ENCODE results near the gene ZNF622. TPM values are rescaled to one million over a fixed set of nuclear protein-coding genes. Genes with fewer than 3 reads are reported as not detected.
A peak's percentile ranks its signal among the peaks of the same experiment; 100 is the strongest.

Gene ZNF622
- total RNA-seq, 2 experiments from 2014 or later = 52.5 to 54.1 TPM

DNA sequence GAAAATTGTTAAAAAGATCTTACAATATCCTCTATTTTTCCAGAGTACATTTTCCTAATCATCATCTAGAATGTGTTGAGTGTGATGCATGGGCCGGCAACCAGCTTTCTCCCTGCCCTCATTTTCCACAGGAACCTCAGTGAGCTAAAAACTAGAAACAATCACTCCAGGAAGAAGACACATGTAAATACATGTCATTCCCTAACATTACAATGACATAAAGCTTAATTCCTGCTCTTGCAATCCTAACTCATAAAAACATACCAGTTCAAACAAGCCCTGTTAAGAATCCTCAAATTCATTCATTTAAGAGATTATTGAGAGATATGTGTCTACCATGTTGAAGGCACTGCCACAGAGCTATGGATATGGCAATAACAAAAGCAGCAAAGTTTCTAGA lies 18.5 kb upstream of the ZNF622 start:
- ATAC-seq (ENCODE audit: poor library complexity) (no peak), DNase-seq (no peak)
- no peaks in the 10 kb centered on the region for H3K36me3 ChIP-seq (ENCODE audit: insufficient read depth, low read length)
- no peak overlapping the region for H3K27ac ChIP-seq (ENCODE audit: low read depth in 1 of 2, low read length in 2 of 2)
- H3K4me3 Mint-ChIP-seq = no peak overlapping the region
- peaks cover 35% of the 10 kb centered on the region for H3K36me3 Mint-ChIP-seq (ENCODE audit: low read depth)
- peaks cover 30% of the 10 kb centered on the region for H3K4me1 Mint-ChIP-seq (ENCODE audit: low read depth)
- ChIA-PET POLR2A (no interaction called here), CTCF (interaction anchor here (0.6 to 1.6 kb wide), 2 partner anchors 15 to 183 kb away, joined by 3 to 4 read pairs; no protein-coding TSS in a partner anchor)
- H3K27me3 ChIP-seq (ENCODE audit: control insufficient read depth in 1 of 2, insufficient read depth in 2 of 2, low read length in 2 of 2) = no peaks in the 10 kb centered on the region
- H3K4me3 ChIP-seq (ENCODE audit: low read length) = no peak overlapping the region
- H3K27ac Mint-ChIP-seq = peak overlapping the region; percentile 45
- H3K4me1 ChIP-seq (ENCODE audit: insufficient read depth, low read length) = no peaks in the 10 kb centered on the region
- no peaks in the 10 kb centered on the region for H3K9me3 Mint-ChIP-seq
- TF ChIP-seq, protein P1, sequence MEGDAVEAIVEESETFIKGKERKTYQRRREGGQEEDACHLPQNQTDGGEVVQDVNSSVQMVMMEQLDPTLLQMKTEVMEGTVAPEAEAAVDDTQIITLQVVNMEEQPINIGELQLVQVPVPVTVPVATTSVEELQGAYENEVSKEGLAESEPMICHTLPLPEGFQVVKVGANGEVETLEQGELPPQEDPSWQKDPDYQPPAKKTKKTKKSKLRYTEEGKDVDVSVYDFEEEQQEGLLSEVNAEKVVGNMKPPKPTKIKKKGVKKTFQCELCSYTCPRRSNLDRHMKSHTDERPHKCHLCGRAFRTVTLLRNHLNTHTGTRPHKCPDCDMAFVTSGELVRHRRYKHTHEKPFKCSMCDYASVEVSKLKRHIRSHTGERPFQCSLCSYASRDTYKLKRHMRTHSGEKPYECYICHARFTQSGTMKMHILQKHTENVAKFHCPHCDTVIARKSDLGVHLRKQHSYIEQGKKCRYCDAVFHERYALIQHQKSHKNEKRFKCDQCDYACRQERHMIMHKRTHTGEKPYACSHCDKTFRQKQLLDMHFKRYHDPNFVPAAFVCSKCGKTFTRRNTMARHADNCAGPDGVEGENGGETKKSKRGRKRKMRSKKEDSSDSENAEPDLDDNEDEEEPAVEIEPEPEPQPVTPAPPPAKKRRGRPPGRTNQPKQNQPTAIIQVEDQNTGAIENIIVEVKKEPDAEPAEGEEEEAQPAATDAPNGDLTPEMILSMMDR (IDR thresholded peaks at IDR 0.05) = no peak
- no peaks in the 10 kb centered on the region for H3K27me3 Mint-ChIP-seq
- intact Hi-C loops (cut with DNase I, micrococcal nuclease) = no loop called here
- H3K9me3 ChIP-seq (ENCODE audit: control insufficient read depth in 1 of 2, insufficient read depth in 1 of 2, low read length in 2 of 2) = no peaks in the 10 kb centered on the region

DNA sequence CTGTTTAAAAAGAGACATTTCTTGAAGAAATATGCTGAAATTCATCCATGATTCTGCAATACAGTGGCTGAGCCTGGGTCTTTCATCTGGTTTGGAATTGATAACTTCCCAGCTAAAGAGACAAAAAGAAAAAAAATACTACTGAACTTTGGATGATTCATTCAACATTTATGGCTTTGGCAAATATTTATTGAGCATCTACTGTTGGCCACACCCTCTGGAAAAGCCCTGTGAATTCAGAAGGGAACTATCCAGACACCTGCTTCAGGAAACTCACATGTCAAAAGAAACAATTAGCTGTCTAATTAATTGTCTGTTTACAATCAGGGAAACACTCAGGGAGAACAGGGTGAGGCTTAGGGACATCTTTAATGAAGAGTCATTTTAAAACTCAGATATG lies 17.8 kb upstream of the ZNF622 start:
- Mint-ChIP-seq H3K9me3 (no peaks in the 10 kb centered on the region), H3K36me3 (ENCODE audit: low read depth) (peaks cover 41% of the 10 kb centered on the region), H3K4me3 (no peak overlapping the region), H3K27ac (peak overlapping the region; percentile 45), H3K27me3 (no peaks in the 10 kb centered on the region), H3K4me1 (ENCODE audit: low read depth) (peaks cover 29% of the 10 kb centered on the region)
- DNase-seq (no peak), ATAC-seq (ENCODE audit: poor library complexity) (no peak)
- intact Hi-C loops (cut with DNase I, micrococcal nuclease) = no loop called here
- H3K27ac ChIP-seq (ENCODE audit: low read depth in 1 of 2, low read length in 2 of 2) = no peak overlapping the region
- TF ChIP-seq, protein P1 (IDR thresholded peaks at IDR 0.05) = no peak
- H3K9me3 ChIP-seq (ENCODE audit: control insufficient read depth in 1 of 2, insufficient read depth in 1 of 2, low read length in 2 of 2) = no peaks in the 10 kb centered on the region
- H3K27me3 ChIP-seq (ENCODE audit: control insufficient read depth in 1 of 2, insufficient read depth in 2 of 2, low read length in 2 of 2) = no peaks in the 10 kb centered on the region
- H3K4me3 ChIP-seq (ENCODE audit: low read length) = no peak overlapping the region
- CTCF ChIA-PET = interaction anchor here (0.6 to 1.6 kb wide), 3 partner anchors 12 to 183 kb away, joined by 3 to 4 read pairs (median 3); no protein-coding TSS in a partner anchor
- POLR2A ChIA-PET = no interaction called here
- H3K36me3 ChIP-seq (ENCODE audit: insufficient read depth, low read length) = no peaks in the 10 kb centered on the region
- no peaks in the 10 kb centered on the region for H3K4me1 ChIP-seq (ENCODE audit: insufficient read depth, low read length)

DNA sequence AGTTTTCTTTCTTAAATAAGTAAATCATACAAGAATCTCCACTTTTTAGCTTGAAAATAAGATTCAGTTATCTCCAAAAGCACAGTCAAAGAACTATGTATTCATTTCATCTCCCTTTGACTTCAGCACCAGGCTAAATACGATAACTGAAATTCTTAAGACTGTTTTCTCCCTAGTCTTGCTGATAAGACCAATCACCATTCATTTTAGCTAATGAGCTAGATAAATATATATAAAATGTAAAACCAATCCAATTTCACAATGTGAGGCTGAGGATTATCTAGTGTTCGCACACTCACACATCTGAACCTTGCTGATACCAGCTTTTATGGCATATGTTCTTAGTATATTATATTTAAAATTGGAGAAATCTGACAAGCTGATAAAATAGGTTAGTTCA lies 17.3 kb upstream of the ZNF622 start:
- H3K27ac ChIP-seq (ENCODE audit: low read depth in 1 of 2, low read length in 2 of 2) = no peak overlapping the region
- H3K36me3 ChIP-seq (ENCODE audit: insufficient read depth, low read length) = no peaks in the 10 kb centered on the region
- no peak for ATAC-seq (ENCODE audit: poor library complexity)
- DNase-seq = no peak
- no peaks in the 10 kb centered on the region for H3K9me3 ChIP-seq (ENCODE audit: control insufficient read depth in 1 of 2, insufficient read depth in 1 of 2, low read length in 2 of 2)
- no peaks in the 10 kb centered on the region for H3K27me3 ChIP-seq (ENCODE audit: control insufficient read depth in 1 of 2, insufficient read depth in 2 of 2, low read length in 2 of 2)
- TF ChIP-seq, protein P1 (IDR thresholded peaks at IDR 0.05) = no peak
- Mint-ChIP-seq H3K27ac (no peak overlapping the region), H3K27me3 (no peaks in the 10 kb centered on the region), H3K4me3 (no peak overlapping the region), H3K36me3 (ENCODE audit: low read depth) (peaks cover 42% of the 10 kb centered on the region), H3K9me3 (no peaks in the 10 kb centered on the region), H3K4me1 (ENCODE audit: low read depth) (peaks cover 25% of the 10 kb centered on the region)
- POLR2A ChIA-PET = no interaction called here
- no peaks in the 10 kb centered on the region for H3K4me1 ChIP-seq (ENCODE audit: insufficient read depth, low read length)
- H3K4me3 ChIP-seq (ENCODE audit: low read length) = no peak overlapping the region
- intact Hi-C loops (cut with DNase I, micrococcal nuclease) = no loop called here
- CTCF ChIA-PET = interaction anchor here (0.8 to 1.6 kb wide), 4 partner anchors 11 to 184 kb away, joined by 3 to 4 read pairs (median 3); no protein-coding TSS in a partner anchor

All from CD4-positive, alpha-beta T cell (primary cell).